ENCODE data around the gene CYCS.
"Not testable (repeated sequence)": the region's sequence is repeated elsewhere in the genome, so short reads cannot be mapped to it uniquely, and the experiment has no call there.

The CYCS gene

DNA sequence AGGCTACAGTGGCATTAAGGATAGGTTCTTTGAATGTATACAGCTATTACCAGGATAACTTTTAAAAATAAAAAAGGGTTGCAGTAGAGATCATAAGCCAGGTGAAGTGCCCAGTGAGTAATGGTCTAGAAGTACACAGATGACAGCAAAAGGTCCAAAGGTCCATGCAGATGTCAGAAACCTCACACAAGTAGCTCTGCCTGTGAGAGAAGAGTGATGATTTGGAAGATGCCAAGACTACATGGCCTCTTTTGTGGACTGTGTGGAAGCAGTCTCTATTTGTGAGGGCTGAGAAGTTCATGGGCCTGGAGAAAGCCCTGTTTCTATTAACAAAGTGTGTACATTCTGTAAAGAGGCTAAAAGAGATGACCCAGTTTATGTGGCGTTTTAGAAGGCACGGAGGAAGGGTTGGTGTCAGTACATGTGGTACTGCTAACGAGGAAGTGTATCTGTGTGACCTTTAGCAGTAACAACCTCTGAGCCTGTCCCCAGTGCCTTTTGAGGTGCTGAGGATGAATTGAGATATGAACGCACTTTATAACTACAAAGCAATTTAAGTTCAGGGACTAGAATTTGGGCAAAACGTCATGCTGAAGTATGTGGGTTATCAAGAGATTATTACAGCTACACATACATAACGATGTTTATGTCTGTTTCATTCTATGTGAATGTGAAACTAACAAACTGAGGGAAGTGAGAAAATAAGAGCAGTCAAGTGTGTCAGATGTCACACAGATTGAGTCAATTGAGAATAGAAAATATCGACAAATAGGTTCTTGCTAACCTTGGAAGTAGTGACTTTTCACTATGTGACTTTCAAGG, 7.6 kb downstream of the CYCS start:
- DNase-seq, result no peak

DNA sequence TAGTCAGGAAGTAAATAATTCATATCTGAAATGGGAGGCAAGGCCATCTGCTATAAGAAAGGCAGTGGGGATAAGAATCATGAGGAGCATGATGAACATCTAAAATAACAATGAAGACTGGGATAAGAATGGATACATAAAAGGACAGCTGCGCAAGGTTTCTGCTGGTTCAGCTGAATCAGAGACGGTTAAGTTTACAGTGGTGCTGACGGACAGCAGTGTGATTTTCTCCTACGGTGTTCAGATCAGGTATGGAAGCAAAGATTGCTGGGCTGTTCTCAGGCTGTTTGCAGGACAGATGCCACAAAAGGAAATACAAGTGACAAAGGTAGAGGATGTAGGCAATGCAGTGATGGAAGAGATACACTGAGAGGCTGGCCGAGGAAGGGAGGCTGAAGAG, 8.4 kb downstream of the CYCS start:
- no peak for DNase-seq

DNA sequence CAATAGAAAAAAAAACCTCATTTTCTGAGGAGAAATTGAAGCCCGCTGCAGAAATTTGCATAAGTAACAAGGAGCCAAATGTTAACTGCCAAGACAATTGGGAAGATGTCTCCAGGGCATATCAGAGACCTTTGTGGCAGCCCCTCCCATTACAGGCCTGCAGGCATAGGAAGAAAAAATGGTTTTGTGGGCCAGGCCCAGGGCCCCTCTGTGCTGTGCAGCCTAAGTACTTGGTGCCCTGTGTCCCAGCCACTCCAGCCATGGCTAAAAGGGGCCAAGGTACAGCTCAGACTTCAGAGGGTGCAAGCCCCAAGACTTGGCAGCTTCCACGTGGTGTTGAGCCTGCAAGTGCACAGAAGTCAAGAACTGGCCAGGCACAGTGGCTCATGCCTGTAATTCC, 14.5 kb downstream of the CYCS start:
- DNase-seq, result not testable (repeated sequence)

DNA sequence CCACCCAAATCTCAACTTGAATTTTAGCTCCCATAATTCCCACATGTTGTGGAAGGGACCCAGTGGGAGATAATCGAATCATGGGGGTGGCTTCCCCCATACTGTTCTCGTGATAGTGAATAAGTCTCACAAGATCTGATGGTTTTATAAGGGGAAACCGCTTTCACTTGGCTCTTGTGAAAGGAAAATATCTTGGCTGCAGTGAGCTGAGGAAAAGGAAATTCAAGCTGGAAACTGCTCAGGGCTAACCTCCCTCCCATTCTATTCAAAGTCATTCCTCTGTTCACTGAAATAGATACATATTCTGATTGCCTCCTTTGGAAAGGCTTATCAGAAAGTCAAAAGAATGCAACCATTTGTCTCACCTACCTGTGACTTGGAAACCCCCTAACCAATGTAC, 15.8 kb downstream of the CYCS start:
- no peak for DNase-seq

DNA sequence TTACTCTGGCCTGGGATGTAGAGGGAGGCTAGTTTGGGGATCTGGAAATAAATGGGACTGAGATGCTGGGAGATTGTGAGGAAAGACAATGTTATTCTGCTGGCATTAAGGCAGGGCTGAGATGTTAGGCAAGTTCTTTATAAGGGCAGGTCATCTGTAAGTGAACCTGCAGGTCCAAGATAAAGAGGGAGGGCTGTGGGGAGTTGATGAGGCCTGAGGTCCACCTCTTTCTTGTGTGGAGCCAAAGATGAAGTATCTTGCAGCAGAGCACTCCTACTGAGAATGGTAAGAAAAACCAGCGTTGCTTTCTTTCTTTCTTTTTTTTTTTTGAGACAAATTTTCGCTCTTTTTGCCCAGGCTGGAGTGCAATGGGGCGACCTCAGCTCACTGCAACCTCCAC, 19.1 kb downstream of the CYCS start:
- no peak for DNase-seq

DNA sequence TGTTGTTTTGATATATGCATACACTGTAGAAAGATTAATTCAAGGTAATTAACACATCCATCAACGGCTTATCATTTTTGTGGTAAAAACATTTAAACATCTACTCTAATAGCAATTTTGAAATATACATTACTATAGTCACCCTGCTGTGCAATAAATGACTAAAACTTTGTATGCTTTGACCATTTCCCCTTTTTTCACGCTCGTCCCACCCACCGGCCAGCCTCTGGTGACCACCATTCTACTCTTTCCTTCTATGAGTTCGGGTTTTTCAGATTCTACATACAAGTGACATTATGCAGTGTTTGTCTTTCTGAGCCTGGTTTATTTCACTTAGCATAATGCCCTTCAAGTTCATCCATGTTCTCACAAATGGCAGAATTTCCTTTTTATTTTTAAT, 21.3 kb downstream of the CYCS start:
- no peak for DNase-seq

DNA sequence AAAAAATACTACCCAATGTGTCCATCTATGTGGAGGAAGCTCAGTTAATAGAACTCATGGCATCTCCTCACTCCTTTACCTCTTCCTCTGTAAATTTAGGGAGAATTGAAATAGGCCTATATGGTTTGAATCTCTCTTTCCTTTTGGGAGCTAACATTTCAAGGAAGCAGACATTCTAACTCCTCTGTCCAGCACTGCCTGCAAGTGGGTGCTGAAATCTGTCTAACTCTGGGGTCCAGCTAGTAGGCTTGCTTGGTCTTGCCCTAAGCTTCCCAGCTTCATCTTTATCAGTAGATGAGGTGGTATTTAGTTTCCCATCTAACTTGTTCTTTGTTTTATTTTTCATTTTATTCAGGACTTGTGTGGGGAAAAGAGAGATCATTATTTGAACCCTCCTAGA, 23.2 kb downstream of the CYCS start:
- DNase-seq, result no peak

DNA sequence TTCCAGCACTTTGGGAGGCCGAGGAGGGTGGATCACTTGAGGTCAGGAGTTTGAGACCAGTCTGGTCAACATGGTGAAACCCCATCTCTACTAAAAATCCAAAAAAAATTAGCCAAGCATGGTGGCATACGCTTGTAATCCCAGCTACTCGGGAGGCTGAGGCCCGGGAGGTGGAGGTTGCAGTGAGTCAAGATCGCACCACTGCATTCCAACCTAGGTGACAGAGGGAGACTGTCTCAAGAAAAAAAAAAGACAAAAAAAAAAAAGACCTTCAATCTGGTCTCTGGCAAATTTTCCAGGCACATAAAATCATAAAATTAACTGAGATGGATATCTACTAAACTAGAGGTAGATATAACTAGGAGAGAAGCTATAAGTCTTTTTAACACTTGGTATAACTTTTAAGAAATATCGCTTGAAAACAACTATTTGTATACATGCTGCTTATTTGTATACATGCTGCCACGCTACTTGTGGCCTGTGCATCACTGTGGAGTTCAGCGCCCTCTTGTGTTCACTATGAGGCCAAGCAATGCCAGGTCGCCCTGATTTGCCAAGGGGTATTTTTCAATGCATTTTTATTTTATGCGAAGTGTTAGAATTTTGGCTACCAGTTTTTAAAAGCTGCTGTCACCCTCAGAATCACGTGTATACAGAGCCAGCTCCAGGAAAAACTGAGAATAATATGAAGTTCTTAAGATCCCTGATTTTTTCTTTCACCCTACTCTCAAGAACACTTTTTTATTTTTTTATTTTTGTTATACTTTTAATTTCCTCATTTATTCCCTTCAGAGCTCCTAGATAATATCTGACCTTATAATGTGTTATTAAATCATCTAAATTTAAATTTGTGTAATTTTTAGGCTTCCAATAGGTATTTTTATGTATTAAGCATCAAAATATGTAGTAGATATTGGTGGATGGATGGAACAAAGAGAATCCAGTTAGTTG, 26.7 kb downstream of the CYCS start:
- no peak for DNase-seq

DNA sequence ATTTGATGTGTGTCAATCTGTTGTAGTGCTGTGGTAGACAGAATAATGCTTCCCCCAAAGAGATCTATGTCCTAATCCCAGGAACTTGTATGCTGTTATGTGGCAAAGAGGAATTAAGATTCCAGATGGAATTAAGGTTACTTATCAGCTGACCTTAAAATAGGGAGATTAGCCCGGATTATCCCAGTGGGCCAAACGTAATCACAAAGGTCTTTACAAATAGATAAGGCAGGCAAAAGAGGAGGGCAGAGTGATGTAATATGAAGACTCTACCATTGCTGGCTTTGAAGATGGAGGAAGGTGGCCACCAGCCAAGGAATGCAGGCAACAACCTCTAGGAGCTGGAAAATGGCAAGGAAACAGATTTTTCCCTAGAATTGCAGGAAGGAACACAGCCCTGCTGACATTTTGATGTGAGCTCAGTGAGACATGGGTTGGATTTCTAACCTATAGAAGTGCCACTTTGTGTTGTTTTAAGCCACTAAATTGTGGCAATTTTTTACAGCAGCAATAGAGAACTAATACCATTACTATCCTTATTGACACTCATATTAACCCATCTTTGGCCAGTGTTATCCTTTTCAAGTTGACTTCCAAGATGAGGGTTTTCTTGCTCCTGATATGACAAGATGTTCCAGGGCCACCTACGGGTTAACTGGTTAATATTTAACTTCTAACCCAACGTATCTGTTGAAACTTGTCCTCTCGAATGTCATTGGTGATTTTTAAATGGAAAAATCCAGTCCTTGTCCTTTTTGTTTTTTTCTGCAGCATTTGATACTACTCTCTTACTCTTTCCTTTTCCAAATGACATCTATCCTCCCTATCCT, 29.3 kb downstream of the CYCS start:
- DNase-seq, result no peak

DNA sequence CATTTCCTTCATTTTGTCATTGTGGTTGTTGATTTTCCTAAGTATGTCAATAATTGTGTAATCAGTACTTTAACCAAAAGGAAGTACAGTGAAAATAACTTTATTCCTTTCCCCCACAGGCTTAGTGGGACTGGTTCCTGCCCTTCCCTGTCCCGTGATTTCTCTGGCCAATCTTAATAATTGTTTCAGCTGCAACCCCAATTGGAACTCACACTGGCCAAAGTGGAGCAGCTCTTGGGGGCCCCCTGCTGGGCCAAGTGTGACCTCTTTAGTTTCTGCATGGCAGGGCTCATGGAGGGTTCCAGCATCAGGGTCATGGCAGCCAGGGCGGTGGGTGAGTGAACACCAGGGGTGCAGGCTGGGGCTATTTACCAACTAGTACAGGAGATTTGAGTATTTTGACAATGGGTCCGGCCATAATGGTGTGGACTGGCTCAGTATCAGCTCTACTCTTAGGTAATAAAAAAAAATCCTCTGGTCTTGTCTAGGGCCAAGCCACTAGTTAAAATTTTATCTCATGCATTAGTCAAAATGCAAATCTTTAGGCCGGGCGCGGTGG, 31.7 kb downstream of the CYCS start:
- DNase-seq, result no peak

DNA sequence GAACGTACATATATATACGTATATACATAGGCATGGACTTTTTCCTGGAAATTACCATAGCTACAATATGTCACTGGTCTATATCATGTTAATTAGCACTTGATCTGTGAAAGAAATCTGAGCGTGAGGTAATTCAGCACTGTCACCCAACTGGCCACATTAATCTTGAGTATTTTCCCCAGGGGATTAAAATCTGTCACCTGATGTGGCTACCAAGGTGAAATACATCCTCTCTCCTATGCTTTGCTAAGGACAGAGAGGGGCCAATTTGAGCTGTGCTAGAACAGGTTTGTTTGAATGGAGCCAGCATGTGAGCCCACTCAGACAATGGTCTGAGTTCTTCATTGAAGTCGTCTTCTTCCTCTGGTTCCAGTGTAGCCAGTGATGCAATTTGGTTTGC, 33.3 kb downstream of the CYCS start:
- no peak for DNase-seq

DNA sequence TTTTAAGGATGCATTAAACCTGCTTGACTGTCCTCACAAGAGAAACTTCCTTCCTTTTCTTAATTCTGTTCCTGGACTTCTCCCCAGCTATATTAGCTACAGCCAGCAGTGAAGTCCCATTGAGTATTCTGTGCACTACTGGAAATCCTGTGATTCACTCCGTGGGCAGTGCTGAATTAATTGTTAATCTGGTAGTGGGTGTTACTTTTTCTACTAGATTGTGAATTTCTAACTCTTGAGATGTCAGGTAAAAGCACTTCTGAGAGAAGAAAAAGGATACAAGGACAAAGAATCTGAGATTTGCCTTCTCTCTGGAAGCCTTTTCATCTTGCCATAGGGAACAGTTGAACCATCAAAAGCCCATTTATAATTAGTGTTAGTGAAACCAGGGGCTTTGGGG, 33.9 kb downstream of the CYCS start:
- no peak for DNase-seq

DNA sequence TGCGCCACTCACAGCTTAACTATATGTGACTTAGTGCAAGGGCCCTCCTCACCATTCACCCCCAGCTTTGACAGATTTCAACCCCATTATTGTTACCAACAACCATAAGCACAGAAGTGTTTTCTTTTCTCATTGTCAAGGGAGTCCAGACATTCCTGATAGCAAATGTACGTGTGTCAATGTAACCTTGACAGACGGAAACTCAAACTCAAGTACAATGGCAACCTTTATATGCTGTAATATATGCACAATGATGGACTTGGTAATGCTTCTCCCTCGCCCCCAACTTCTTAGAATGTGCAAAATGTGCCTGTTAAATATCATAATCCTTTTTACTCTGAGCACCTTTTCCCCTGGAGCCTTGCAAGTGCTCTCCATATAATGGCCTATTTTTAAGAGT, 34.7 kb downstream of the CYCS start:
- no peak for DNase-seq

DNA sequence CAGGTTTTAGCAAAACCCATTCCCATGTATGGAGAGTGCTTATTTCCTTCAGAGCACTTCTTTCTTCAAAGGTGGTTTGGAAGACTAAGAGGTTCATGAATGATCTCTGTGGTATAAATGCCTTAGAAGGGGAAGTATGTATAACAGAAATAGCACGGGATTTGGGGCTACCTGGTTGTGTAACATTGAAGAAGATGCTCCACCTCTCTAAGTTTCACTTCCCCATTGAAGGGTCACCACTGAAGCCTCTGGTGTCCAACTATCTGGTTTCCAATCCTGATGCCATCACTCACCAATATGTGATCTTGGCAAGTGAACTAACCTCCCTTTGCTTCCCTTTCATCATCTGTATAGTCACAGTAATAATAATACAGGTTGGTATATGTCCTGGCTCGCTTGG, 37.2 kb downstream of the CYCS start:
- no peak for DNase-seq

DNA sequence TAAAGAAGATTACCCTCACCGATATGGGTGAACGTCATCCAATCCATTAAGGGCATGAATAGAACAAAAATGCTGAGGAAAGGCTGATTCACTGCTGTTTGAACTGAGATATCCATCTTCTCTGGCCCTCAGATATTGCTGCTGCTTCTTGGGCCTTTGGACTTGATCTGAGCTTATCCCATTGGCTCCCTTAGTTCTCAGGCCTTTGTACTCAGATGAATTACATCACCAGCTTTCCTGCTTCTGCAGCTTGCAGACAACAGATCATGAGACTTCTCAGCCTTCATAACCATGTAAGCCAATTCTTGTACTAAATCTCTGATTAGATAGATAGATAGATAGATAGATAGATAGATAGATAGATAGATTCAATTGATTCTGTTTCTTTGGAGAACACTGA, 40.2 kb downstream of the CYCS start:
- no peak for DNase-seq

DNA sequence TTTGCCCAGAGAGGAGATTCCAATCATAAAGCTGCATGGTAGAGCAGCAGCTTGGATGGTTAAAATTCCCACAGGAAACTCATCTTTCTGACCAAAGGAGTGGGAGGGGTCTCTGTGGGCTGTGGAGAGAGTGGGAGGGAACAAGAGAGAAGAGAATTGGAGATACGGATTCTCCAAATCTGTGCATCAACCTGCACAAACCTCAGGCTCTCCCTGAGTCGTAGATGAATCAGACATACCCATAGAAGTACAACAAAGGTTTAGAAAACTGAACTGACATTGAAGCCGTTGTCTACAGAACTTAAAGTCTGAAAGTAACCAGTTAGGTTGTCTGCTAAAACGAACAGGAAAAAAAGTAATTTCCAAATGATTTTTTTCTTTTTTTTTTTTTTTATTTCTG, 41.9 kb downstream of the CYCS start:
- no peak for DNase-seq

DNA sequence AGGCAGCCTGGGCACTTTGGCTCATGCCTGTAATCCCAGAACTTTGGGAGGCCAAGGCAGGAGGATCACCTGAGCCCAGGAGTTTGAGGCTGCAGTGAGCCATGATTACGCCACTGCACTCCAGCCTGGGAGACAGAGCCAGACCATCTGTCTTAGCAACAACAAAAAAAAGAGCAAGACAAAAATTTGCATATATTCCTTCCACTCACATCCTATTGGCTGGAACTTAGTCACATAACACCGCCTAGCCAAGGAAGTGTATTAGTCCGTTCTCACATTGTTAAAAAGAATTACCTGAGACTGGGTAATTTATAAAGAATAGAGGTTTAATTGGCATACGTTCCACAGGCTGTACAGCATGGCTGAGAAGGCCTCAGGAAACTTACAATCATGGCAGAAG, 43.0 kb downstream of the CYCS start:
- not testable (repeated sequence) for DNase-seq

DNA sequence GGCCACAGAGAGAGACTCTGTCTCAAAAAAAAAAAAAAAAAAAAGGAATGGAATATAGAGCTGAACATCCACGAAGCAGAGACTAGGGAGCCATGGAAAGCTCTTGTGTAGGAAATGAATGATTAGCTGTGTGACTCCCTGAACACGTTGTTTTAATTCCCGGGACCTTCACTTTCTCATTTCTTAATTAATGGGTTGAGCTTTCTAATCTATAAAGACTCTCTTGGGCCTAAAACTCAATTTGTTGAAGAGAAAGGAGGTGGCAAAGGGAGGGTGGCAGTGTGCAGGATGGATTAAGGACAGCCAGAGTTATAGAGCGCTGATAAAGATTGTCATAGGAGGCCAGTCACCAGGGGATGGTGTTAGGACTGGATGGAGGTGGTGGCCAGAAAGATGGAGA, 48.0 kb downstream of the CYCS start:
- no peak for DNase-seq

DNA sequence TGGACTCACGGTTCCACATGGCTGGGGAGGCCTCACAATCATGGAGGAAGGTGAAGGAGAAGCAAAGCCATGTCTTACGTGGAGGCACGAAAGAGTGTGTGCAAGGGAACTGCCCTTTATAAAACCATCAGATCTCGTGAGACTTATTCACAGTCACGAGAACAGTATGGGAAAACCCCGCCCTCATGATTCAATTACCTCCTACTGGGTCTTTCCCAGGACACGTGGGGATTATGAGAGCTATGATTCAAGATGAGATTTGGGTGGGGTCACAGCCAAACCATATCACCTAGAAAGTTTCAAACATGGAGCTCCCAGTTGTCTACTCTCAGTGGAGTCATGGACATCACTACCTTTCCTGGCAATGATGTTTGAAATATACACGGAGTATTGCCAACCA, 49.6 kb downstream of the CYCS start:
- no peak for DNase-seq

DNA sequence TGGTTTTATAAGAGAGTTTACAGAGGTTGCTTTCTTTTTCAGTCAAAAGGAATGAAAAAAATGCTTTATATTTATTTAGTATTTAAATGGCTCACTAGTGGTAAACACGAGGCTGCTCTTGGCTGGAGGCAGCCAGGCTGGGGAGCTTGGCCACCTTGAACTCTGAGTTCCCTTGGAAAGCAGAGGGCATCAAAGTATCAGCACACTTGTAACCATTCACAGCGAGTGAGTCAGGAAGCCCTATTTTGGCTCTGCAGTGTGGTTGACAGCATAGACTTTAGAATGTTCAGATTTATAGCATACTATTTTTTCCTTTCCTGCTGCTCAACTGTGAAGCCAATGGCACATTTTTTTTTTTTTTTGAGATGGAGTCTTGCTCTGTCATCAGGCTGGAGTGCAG, 51.6 kb downstream of the CYCS start:
- DNase-seq, result no peak

All from cerebellar nuclear complex (tissue), 1 donor.